T-helper 22 cell (primary cell): ENCODE measurements around the gene DND1.
"Not testable (repeated sequence)": the region's sequence is repeated elsewhere in the genome, so short reads cannot be mapped to it uniquely, and the experiment has no call there.

ENCODE experiments used
- DNase-seq: peaks from one replicate; pipeline ENCODE4 v3.0.0-alpha.2; 2020; ENCODE audit warnings: low read depth

DND1 gene

GRCh38 chr5:140630292-140631035 lies 42.9 kb downstream of the DND1 start:
- DNase-seq = no peak

- DNase-seq = no peak
Observed at GRCh38 chr5:140628711-140629110, 44.7 kb downstream of the DND1 start.

- DNase-seq = no peak
Observed at GRCh38 chr5:140627972-140628371, 45.4 kb downstream of the DND1 start.

- not testable (repeated sequence) for DNase-seq
Observed at GRCh38 chr5:140624886-140625285, 48.5 kb downstream of the DND1 start.

GRCh38 chr5:140623061-140623460 lies 50.3 kb downstream of the DND1 start:
- not testable (repeated sequence) for DNase-seq

DNA sequence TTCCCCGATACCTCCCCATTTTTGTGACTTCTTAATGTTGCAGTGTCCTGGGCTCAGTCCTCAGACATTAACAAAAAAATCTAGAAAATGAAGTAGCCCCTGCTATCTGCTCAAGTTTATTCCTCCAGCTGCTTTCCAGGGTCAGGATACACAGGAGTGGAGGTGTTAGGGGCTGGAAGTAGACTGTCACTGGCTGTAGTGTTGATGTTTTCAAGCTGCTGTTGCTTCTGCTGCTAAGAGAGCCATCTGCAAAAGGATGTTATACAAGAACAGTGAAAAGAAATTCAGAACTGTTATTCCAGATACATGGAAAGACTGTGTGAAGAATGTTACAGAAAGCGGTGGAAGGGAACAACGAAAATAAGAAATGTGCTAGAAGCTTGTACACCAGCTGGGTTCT lies 51.1 kb downstream of the DND1 start:
- DNase-seq = no peak
